ENCODE results near the gene RABEP2.

DNA sequence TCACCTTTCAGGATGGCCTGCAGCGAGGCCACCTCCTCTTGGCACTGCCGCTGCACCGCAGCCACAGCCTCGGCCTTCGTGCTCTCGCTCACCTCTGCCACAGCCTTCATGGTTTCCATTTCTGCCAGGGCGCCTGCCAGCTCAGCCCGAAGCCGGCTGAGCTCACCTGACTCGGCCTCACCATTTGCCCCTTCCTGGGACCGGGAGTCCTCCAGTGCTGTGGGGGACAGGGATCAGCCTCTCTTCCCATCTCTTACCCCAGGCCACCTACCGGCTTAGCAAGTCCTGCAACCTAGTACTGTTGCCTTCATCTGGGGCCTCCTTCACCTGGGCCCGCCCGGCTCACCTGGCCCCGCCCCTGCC lies 658 bp downstream of the RABEP2 start:
- TF ChIP-seq, protein P1, sequence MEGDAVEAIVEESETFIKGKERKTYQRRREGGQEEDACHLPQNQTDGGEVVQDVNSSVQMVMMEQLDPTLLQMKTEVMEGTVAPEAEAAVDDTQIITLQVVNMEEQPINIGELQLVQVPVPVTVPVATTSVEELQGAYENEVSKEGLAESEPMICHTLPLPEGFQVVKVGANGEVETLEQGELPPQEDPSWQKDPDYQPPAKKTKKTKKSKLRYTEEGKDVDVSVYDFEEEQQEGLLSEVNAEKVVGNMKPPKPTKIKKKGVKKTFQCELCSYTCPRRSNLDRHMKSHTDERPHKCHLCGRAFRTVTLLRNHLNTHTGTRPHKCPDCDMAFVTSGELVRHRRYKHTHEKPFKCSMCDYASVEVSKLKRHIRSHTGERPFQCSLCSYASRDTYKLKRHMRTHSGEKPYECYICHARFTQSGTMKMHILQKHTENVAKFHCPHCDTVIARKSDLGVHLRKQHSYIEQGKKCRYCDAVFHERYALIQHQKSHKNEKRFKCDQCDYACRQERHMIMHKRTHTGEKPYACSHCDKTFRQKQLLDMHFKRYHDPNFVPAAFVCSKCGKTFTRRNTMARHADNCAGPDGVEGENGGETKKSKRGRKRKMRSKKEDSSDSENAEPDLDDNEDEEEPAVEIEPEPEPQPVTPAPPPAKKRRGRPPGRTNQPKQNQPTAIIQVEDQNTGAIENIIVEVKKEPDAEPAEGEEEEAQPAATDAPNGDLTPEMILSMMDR (IDR thresholded peaks at IDR 0.05 in 8 of 11, conservative IDR thresholded peaks at IDR 0.05 in 3 of 11), result peak in 3 of 11 experiments; percentile 5 to 32 (median 6)
- TF ChIP-seq POLR2A (IDR thresholded peaks at IDR 0.05) (no peak), POLR2AphosphoS5 (IDR thresholded peaks at IDR 0.05) (peak in 2 of 3 donors; percentile 16 to 62)
